Activated CD8-positive, alpha-beta memory T cell treated with anti-CD3 and anti-CD28 coated beads, Interleukin-2, amount 50 U/mL, for 24 hours (primary cell): ENCODE measurements around the gene ROCK1.
A peak's percentile ranks its signal among the peaks of the same experiment; 100 is the strongest.
"Not testable (repeated sequence)": the region's sequence is repeated elsewhere in the genome, so short reads cannot be mapped to it uniquely, and the experiment has no call there.

ENCODE experiments used
- DNase-seq: peaks from one replicate; pipeline ENCODE4 v3.0.0-alpha.2; 2020; ENCODE audit errors: extremely low read depth

ROCK1 gene

DNA sequence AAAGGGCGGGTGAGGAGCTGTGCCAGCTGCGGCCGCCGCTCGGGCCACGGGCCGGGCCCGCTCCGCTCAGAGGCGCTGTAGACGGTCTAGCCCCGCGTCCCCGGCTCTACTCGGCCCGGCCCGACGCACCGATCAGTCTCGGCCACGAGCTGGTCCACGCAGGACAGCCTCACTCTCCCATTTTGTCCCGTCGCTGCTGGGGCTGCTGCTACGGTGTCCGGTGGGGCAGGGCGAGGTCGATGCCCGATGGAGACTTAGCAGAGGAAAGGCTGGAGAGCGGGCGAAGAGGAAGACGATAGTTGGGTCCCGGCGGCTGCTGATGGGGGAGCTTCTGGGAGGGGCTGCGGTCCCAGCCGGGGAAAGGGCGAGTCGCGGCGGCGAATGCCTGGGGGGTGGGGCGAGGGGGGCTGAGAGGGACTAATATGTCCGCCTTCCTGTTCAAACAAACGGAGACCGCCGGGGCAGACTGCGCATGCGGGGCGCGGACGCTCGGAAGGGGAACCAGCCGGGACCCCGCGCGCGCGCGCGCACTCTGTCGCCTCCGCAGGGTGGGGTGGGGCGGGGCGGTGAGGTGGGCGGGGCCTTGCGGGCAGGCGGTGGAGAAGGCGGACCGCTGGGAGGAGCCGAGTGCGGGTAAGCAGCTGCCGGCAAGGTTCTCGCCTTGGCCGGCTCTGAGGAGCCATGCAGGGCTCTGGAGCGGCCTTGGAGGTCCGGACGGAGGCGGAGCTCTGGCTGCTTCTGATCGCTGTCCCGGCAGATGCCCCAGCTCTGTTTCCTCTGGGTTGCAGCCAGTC lies at the start of gene ROCK1:
Gene ROCK1 (minus strand): TSS at position 468 of the 794 bp plus-strand sequence. CDS start 903 bp downstream, outside the sequence.
- peak; percentile 97 for DNase-seq

DNA sequence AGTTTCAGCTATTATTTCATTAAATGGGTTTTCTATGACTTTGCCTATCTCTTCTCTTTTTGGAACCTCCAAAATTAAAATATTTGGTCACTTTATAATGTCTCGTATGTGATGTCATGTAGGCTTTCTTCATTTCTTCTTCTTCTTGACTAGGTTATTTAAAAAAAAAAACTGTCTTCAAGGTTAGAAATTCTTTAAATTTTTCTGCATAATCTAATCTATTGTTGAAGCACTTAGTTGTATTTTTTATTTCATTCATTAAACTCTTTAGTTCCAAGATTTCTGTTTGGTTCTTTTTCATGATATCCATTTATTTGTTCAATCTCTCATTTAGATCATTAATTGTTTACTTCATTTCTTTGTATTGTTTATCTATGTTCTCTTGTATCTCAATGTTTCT lies 43.8 kb upstream of the ROCK1 start:
- DNase-seq: no peak

DNA sequence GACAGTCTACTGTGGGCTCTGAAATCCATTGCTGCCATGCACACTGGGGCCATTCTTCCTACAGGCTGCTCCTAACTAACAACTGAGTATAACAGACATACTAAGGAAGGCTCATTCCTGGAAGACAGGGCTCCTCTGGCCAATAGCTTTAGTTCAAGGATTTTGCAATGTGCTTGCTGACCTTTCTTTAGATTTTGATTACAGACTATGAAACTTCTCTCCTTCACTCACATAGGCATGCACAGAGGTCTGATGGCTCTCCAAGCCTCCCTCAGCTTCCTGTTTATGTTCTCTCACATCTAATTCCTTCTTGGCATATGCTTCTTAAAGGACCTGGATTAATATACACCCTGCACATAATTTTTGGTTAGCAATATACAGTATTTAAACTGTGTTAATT lies 34.4 kb upstream of the ROCK1 start:
- no peak for DNase-seq

DNA sequence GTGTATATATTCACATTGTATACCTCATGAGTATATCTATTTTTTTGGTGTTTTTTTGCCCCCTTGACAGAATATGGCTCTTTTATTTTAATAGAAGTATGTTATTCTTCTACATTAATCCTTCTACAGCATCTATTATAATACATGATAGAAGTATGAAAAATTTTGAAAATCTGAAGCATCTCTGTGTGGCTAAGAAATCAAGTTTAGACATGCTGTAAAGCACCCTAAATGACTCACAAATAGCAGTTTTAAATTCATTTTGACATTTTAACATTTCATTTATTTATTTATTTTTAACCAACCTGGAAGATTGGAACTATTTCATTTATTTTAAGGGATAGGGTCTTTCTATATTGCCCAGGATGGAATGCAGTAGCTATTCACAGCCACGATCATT lies 33.8 kb upstream of the ROCK1 start:
- no peak for DNase-seq

DNA sequence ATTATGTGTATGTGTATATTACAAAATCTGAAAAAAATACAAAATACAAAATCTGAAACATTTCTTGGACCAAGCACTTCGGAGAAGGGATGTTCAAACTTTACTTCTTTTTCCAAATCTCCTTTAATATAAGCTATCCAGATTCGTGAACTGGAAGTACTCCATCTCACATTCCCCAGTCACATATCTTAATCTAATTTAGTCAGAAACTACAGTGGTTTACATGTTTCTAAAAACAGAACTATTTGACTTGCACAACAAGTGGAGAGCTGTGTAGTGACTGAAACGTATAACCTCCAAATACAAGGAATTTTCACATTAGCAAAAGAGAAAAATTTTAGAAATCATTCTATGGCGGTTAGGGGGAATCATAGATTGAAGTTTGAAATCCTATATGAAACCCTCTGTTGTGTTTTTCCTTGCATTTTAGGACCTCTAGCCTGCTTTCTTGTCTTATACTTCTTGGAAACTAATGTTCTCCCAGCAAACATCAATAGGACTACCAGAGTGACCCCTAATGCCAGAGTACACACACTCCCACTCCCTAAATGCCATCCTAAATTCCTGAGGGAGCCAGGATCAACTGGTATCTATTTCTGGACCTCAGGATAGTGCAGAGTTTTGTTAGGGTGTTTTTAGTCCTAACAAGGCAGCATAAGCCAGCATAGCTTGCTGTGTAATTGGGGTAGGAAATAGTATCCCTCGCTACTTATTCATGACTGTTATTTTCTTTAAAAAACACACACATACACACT lies 30.2 kb upstream of the ROCK1 start:
- no peak for DNase-seq

DNA sequence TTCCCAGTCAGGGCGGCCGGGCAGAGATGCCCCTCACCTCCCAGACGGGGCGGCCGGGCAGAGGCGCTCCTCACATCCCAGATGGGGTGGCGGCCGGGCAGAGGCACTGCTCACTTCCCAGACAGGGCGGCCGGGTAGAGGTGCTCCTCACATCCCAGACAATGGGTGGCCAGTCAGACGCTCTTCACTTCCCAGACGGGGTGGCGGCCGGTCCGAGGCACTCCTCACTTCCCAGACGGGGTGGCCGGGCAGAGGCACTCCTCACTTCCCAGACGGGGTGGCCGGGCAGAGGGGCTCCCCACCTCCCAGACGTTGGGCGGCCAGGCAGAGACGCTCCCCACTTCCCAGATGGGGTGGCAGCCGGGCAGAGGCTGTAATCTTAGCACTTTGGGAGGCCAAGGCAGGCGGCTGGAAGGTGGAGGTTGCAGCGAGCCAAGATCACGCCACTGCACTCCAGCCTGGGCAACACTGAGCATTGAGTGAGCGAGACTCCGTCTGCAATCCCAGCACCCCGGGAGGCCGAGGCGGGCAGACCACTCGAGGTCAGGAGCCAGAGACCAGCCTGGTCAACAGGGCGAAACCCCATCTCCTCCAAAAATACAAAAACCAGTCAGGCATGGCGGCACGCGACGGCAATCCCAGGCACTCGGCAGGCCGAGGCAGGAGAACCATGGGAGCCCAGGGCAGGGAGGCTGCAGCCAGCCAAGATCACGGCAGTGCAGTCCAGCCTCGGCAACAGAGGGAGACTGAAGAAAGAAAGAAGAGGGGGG lies 26.3 kb upstream of the ROCK1 start:
- DNase-seq: not testable (repeated sequence)

DNA sequence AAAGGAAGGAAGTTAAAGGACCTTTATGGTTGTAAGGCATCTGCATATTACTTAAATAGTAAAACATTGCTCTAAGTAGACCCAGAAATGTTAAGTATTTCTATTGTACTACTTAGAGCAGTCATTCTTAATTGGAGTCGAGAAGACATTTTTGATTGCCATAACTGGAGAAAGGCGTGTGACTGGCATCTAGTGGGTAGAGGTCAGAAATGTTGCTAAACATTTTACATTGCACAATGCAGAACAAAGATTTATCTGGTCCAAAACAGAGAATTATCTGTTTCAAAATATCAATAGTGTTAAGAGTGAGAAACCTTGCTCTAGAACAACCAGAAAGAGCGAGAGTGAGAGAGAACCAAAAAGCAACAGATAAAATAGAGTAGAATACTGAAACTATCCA lies 23.3 kb upstream of the ROCK1 start:
- no peak for DNase-seq

DNA sequence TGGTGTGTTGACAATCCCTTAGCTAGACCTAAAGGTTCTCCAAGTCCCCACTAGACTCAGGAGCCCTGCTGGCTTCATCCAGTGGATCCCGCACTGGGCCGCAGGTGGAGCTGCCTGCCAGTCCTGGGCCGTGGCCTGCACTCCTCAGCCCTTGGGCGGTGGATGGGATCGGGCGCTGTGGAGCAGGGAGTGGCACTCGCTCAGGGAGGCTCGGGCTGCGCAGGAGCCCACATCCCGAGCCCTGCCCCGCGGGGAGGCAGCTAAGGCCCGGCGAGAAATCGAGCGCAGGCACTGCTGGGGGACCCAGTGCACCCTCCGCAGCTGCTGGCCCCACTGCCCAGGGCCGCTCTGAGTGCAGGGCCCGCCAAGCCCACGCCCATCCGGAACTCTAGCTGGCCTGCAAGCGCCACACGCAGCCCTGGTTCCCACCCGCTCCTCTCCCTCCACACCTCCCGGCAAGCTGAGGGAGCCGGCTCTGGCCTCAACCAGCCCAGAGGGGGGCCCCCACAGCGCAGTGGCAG lies 20.8 kb upstream of the ROCK1 start:
- no peak for DNase-seq

DNA sequence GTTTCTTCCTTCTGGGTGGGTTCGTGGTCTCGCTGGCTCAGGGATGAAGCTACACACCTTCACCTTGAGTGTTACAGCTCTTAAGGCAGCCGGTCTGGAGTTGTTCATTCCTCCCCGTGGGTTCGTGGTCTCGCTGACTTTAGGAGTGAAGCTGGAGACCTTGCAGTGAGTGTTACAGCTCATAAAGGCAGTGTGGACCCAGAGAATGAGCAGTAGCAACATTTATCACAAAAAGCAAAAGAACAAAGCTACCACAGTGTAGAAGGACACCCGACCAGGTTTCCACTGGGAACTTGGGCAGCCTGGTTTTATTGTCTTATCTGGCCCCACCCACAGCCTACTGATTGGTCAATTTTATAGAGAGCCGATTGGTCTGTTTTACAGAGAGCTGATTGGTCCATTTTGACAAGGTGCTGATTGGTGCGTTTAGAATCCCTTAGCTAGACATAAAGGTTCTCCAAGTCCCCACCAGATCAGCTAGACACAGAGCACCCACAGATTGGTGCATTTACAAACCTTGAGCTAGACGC lies 20.1 kb upstream of the ROCK1 start:
- DNase-seq: no peak

DNA sequence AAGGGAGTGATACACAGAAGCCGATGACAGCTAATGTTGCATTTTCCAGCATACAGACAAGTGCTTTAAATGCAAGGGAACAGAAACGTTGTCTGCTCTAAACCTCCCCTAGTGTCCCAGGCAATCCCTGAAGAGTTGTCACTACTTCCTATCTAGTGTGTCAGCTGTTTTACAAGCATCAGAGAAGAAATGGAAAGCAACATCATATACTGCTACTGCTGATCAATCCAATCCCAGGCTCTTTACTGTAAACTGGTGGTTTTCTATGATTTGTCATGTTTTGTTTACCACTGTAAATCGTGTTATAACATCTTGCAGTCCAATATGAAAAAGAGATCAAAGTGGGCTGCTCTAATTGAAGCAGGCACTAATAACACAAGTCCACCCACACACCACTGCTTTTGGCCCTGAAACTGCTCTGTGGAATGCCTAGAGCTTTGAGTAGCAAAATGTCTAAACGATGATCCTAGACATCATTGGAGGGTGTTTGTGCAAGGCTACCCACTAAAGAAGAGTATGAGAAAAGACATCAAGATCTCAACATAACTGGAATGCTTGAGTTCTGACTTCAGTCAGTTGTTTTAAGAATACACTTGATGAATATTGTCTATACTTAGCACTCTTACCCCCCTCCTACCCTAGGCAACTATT lies 18.1 kb upstream of the ROCK1 start:
- DNase-seq: no peak

DNA sequence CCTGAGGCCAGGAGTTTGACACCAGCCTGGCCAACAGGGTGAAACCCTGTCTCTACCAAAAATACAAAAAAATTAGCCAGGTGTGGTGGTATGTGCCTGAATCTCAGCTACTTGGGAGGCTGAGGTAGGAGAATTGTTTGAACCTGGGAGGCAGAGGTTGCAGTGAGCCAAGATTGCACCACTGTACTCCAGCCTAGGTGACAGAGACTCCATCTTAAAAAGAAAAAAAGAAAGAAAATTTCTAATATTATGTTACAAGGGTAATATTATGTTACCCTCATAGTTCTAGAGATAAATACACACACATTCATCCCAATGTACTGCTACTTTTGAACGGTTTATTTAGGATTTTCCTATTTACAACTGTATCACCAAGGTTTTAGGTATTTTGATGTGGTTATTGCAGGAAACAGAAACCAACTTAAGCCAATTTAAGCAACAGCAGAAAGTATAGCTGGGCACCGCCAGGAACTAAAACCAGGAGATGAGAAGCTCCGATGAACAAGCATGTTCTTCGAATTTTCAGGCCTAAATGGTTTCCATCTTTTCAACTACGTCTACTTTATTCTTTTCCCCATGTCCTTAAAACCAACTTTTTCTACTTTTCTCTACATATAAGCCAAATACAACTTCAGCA lies 11.8 kb upstream of the ROCK1 start:
- no peak for DNase-seq

DNA sequence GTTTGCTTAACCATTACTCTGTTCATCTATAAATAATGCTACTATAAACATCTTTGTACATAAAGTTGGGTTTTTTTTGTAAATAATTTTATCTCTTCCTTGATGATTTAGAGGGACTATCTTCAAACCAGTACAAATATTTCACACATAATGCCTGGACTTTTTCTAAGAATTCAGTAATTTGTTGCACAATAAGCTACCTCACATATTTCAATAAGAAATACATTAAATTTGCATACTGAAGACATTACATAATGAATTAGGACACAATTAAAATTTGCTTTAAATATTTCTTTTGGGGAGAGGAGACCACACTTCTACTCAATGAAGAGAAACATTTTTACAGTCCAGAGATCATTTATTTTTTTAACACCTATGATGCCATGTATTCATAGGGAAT lies 7.2 kb upstream of the ROCK1 start:
- no peak for DNase-seq

DNA sequence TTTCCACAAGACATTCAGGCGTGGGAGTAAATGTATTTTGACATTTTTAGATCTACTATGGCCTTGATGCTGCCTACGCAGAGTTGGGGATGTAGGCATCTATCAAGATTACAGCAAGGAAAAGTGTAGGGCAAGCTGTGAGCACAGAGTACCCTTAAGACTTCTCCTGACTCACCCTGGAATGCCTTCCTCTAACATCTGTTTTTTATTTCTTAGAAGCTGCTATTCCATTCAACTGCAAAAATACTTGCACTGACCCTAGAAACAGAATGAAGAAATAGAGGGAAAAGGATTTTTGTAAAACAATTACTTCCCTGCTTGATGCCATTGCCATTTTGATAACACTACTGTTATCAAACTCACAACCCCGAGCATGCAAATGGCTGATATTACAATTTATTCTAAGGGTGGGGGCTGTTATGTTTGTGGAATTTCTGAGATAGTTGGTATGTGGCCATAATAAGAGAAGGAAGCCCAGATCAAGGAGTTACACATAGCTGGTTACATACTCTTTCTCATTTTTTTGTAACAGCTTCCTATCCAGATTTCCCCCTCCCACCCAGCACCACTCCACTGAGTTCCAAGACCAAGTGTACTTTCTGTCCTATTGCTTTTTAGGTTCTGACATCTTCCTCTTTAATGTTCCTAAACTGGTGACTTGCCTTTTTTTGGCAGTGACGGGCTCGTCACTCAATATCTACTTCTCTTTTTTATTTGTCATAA lies 6.0 kb upstream of the ROCK1 start:
- no peak for DNase-seq

DNA sequence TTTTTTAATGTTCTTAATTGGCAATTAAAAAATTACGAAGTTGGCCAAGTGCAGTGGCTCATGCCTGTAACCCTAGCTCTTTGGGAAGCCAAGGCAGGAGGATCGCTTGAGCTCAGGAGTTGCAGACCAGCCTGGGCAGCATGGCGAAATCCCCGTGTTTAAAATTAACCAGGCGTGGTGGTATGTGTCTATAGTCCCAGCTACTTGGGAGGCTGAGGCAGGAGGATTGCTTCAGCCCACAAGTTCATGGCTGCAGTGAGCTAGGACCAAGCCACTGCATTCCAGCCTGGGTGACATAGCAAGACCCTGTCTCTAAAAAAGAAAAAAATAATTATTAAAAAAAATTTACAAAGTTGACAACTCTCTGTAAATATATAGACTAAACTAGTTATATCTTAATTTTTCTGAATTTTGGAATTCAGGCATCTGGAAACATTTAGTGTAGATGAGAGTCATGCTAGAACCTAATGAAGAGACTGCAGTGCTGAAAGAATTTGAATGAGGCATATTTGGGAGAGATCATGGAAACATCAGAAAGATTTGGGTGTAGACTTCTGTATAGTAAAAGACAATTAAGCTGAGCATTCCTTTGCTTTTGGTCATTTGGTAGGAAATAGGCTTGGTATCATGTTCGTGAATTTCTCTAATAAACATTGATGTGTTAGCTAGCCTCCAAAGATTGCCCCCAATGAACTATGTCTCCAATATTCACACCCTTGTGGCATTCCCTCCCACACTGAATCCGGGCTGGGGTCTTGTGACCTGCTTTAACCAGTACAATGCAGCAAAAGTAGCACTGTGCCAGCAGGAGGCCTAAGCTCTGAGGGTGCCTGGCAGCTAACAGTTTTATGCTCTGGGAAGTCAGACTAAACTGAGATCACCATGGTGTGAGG lies 4.2 kb upstream of the ROCK1 start:
- no peak for DNase-seq

DNA sequence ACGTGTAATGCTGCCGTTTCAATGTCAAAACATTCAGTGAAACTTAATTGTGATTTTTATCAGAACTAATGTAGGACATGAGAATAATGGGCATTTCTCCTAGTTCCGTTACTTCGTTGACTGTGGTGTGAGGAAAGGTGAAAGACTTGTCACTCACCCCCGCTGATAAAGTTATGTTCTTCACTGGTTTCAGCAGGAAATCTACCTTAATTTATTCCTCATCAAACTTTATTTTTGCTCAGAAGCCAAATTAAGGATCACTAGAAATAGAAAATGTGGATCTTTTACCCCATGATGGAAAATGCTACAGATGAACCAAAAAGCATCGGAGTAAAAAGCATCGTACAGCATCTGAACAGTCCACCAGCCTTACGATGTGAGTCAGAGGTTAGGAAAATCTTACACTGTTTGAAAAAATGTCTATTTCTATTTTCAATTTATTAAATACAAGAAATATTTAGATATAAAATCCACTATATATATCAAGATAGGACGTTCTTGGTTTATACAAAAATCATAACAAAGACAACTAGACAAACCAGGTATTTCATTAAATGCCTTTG lies 1.0 kb upstream of the ROCK1 start:
- no peak for DNase-seq

DNA sequence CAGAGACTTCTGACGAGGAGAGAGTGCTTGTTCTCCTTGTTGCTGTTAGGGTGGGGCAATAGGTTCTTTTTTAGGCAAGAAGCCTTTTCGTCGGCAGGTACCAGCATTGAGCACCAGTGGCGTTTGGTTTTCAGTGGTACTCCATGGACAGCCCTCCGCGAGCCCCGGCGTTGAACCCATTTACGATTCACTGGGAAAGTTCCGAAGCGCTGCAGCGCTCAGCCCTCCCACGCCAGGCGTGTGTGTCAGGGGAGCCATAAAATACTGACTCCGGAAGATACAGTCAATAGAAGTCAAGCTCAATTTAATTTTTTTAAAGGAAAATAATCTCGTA lies 494 bp upstream of the ROCK1 start:
- peak; percentile 2 for DNase-seq

DNA sequence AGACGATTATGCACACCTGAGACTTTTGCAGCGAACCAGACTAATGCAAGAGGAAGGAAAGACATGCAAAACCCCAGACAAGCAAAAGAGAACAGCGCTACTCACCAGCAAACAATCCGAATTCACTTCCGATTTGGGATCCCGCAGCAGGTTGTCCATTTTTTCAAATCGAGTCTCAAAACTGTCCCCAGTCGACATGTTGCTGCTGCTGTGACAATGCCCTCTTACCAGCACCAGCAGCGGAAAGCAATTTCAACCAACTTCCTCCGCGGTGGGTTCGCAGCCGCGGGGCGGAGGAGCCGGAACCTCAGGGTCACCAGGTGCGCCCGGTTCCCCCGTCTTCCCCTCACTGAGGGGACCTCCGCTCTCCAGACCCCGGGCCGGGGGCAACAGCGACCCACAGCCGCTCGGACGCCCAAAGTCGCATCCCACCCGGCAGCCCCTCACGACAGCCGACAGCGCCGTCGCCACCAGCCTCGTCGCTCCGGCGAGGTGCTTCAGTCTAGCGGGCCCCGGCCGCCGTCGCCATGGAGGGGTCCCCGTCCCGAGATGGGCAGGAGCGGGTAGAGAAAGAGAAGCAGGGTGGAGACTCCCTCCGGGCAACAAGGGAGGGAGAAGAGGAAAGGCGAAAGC lies 784 bp downstream of the ROCK1 start:
- peak; percentile 20 for DNase-seq

DNA sequence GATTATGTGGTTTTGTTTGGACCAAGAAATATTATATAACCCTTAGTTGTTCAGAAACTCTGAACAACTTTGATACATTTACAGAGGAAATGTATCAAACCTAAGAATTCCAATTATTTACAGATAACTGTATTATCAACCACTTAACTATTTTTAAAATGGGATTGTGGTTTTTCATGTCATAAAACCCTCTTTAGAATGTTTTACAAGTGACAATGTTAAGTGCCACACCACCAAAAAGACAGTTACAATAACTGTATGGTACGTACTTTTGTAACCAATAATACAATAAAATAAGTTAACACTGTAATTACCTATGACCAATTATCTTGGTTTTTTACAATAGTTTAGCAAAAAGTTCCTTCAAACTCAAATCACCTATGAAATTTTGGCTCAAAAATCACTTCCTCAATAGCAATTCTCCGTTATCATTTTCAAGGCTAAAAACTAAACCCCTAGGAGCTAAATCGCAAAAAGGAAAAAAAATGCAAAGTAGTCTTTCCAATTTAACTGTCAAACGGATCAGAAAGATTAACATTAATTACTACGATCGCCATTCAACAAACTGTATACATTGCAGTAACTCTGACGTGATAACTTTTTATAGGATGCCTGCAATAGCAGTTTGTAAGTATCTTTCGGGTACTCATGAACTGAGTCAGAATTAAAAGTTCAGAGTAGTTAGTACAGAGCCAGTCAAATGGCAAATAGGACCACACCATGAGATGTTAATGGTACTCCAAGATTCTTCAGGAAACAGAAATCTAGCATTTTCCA lies 1.5 kb downstream of the ROCK1 start:
- no peak for DNase-seq
